Endodermal cell (in vitro differentiated cells): ENCODE measurements around the gene KRT40. TPM values are rescaled to one million over a fixed set of nuclear protein-coding genes. Genes with fewer than 3 reads are reported as not detected.

ENCODE experiments used
- DNase-seq: peaks from one replicate; pipeline ENCODE4 v3.0.0-alpha.2; 2017
- H3K27ac ChIP-seq: 2 replicates; pipeline ENCODE4 v1.5.1; 2013; ENCODE audit warnings: mild to moderate bottlenecking, low read depth, low read length, moderate library complexity
- H3K27me3 ChIP-seq: 2 replicates; pipeline ENCODE4 v1.6.1; 2013; ENCODE audit warnings: mild to moderate bottlenecking, low read length, moderate library complexity; ENCODE audit not compliant: insufficient read depth, control insufficient read depth, poor library complexity, severe bottlenecking
- H3K36me3 ChIP-seq: 2 replicates; pipeline ENCODE4 v1.7.0; 2013; ENCODE audit warnings: mild to moderate bottlenecking, low read length, moderate library complexity; ENCODE audit not compliant: control insufficient read depth, insufficient read depth
- H3K4me1 ChIP-seq: one replicate; pipeline ENCODE4 v1.7.0; 2013; ENCODE audit warnings: low read length; ENCODE audit not compliant: control insufficient read depth, insufficient read depth
- H3K4me3 ChIP-seq: 2 replicates; pipeline ENCODE4 v1.5.1; 2013; ENCODE audit warnings: mild to moderate bottlenecking, low read length, moderate library complexity
- H3K9ac ChIP-seq: 2 replicates; pipeline ENCODE4 v1.6.1; 2013; ENCODE audit warnings: mild to moderate bottlenecking, low read length, moderate library complexity; ENCODE audit not compliant: poor library complexity, severe bottlenecking; ENCODE audit errors: extremely low read depth
- H3K9me3 ChIP-seq: 2 replicates; pipeline ENCODE4 v1.6.1; 2013; ENCODE audit warnings: mild to moderate bottlenecking, low read length, moderate library complexity; ENCODE audit not compliant: control insufficient read depth
- H3K27ac Mint-ChIP-seq: 2 replicates; pipeline ENCODE4 v1.8.0; 2020; ENCODE audit warnings: mixed read lengths
- H3K27me3 Mint-ChIP-seq: 2 replicates; pipeline ENCODE4 v1.8.0; 2021; ENCODE audit warnings: mild to moderate bottlenecking, mixed read lengths; ENCODE audit not compliant: insufficient read depth
- H3K36me3 Mint-ChIP-seq: 2 replicates; pipeline ENCODE4 v1.8.0; 2020; ENCODE audit warnings: low read depth, mixed read lengths
- H3K4me1 Mint-ChIP-seq: 2 replicates; pipeline ENCODE4 v1.8.0; 2020; ENCODE audit warnings: mixed read lengths
- H3K4me3 Mint-ChIP-seq: 2 replicates; pipeline ENCODE4 v1.8.0; 2020; ENCODE audit warnings: mild to moderate bottlenecking, moderate library complexity, mixed read lengths
- H3K9me3 Mint-ChIP-seq: 2 replicates; pipeline ENCODE4 v1.8.0; 2020; ENCODE audit warnings: mild to moderate bottlenecking, mixed read lengths
- WGBS, 2 experiments: methylation state at CpG; one replicate each; pipeline versions ENCODE4 v1.1.5 to v1.1.7; 2013; ENCODE audit warnings: missing lambda C conversion rate in 2 of 2, mixed read lengths in 1 of 2; ENCODE audit not compliant: insufficient coverage in 1 of 2, insufficient read length in 1 of 2; 5-methylcytosine and 5-hydroxymethylcytosine counted together
- total RNA-seq, 2 donors: library from RNA; stranded (reverse); fragmentation: NEBNext Ultra II Directional in 1 of 2; extraction: Animal tissue kit (Norgen Biotek cat#: 25700) in 1 of 2; gene quantifications; 2 replicates in 1 of 2; 3 replicates in 1 of 2; pipeline ENCODE4 v1.2.1, GENCODE V29; 2021
- TF ChIP-seq, protein P1 (sequence below): fragments of 200-600 bp; sonication (generic); conservative IDR thresholded peaks from 2 replicates; pipeline ENCODE4 v1.5.0; 2021; ENCODE audit warnings: antibody characterized with exemption, mild to moderate bottlenecking

KRT40 gene
- total RNA-seq, 2 donors from 2014 or later, result not detected

GRCh38 chr17:40932608-40933007 is 51.5 kb downstream of the KRT40 start:
- Mint-ChIP-seq H3K27me3 (peaks cover 14% of the 10 kb centered on the region), H3K9me3 (no peaks in the 10 kb centered on the region), H3K4me3 (no peak overlapping the region), H3K27ac (no peak overlapping the region), H3K4me1 (peaks cover 11% of the 10 kb centered on the region), H3K36me3 (no peaks in the 10 kb centered on the region)
- H3K27ac ChIP-seq, result peak overlapping the region; percentile 39
- no peaks in the 10 kb centered on the region for H3K36me3 ChIP-seq
- peaks cover 22% of the 10 kb centered on the region for H3K27me3 ChIP-seq
- no peak for DNase-seq
- TF ChIP-seq, protein P1, sequence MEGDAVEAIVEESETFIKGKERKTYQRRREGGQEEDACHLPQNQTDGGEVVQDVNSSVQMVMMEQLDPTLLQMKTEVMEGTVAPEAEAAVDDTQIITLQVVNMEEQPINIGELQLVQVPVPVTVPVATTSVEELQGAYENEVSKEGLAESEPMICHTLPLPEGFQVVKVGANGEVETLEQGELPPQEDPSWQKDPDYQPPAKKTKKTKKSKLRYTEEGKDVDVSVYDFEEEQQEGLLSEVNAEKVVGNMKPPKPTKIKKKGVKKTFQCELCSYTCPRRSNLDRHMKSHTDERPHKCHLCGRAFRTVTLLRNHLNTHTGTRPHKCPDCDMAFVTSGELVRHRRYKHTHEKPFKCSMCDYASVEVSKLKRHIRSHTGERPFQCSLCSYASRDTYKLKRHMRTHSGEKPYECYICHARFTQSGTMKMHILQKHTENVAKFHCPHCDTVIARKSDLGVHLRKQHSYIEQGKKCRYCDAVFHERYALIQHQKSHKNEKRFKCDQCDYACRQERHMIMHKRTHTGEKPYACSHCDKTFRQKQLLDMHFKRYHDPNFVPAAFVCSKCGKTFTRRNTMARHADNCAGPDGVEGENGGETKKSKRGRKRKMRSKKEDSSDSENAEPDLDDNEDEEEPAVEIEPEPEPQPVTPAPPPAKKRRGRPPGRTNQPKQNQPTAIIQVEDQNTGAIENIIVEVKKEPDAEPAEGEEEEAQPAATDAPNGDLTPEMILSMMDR, result no peak
- H3K4me1 ChIP-seq, result no peaks in the 10 kb centered on the region
- no peak overlapping the region for H3K4me3 ChIP-seq
- H3K9me3 ChIP-seq, result no peaks in the 10 kb centered on the region
- WGBS, 2 experiments, result no CpG with 5 or more reads among the region's 2 CpGs
- H3K9ac ChIP-seq, result no peak overlapping the region

DNA sequence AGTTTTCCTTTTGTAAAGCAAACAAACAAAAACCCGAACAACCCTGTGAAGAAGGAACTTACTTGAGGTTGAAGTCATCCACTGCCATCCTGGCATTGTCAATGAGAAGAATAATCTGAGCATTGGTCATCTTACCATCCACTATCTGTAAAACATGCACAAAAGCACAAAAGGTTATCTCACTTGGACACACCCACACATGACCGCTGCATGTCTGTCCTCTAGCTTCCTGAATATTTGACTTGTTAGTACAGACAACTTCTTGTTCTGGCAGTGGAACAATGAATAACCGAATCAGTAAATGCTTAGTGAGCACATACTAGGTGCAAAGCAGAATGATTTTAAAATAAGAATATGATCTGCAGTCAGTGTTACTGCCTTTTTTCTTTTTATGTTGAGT is 52.8 kb downstream of the KRT40 start:
- Mint-ChIP-seq H3K4me3 (no peak overlapping the region), H3K36me3 (no peaks in the 10 kb centered on the region), H3K4me1 (peaks cover 3% of the 10 kb centered on the region), H3K27ac (no peak overlapping the region), H3K9me3 (no peaks in the 10 kb centered on the region), H3K27me3 (peaks cover 17% of the 10 kb centered on the region)
- peaks cover 26% of the 10 kb centered on the region for H3K27me3 ChIP-seq
- H3K4me3 ChIP-seq, result no peak overlapping the region
- TF ChIP-seq, protein P1, result no peak
- DNase-seq, result no peak
- H3K27ac ChIP-seq, result no peak overlapping the region
- no peak overlapping the region for H3K9ac ChIP-seq
- no peaks in the 10 kb centered on the region for H3K36me3 ChIP-seq
- no peaks in the 10 kb centered on the region for H3K4me1 ChIP-seq
- no peaks in the 10 kb centered on the region for H3K9me3 ChIP-seq
- 91 to 95% methylated on average over 2 to 3 of the region's 3 CpGs for WGBS, 2 experiments

Other genes starting within 250 kb of the KRT40 start
- gene KRT25, start 229.0 kb downstream of the KRT40 start, total RNA-seq, result not detected
- not detected for gene KRT26, start 212.1 kb downstream of the KRT40 start, total RNA-seq
- gene KRT27, start 201.8 kb downstream of the KRT40 start, total RNA-seq, result not detected
- not detected for gene KRT28, start 184.4 kb downstream of the KRT40 start, total RNA-seq
- 10 to 100 TPM; 22.3 to 46.8 TPM for gene KRT10, start 161.7 kb downstream of the KRT40 start, total RNA-seq
- not detected for gene KRT12, start 117.1 kb downstream of the KRT40 start, total RNA-seq
- not detected for gene KRT20, start 99.1 kb downstream of the KRT40 start, total RNA-seq
- not detected for gene KRT23, start 46.7 kb downstream of the KRT40 start, total RNA-seq
- not detected for gene KRT39, start 17.4 kb downstream of the KRT40 start, total RNA-seq
- gene KRTAP3-3, start 9.8 kb upstream of the KRT40 start, total RNA-seq, result not detected
- gene KRTAP3-2, start 15.6 kb upstream of the KRT40 start, total RNA-seq, result not detected
- not detected for gene KRTAP3-1, start 24.8 kb upstream of the KRT40 start, total RNA-seq
- gene KRTAP1-5, start 42.9 kb upstream of the KRT40 start, total RNA-seq, result not detected
- gene KRTAP1-4, start 45.9 kb upstream of the KRT40 start, total RNA-seq, result not detected
- not detected for gene KRTAP1-3, start 50.5 kb upstream of the KRT40 start, total RNA-seq
- gene KRTAP1-1, start 57.1 kb upstream of the KRT40 start, total RNA-seq, result not detected
- gene KRTAP2-1, start 63.0 kb upstream of the KRT40 start, total RNA-seq, result not detected
- not detected for gene KRTAP2-2, start 70.9 kb upstream of the KRT40 start, total RNA-seq
- not detected for gene KRTAP2-3, start 75.8 kb upstream of the KRT40 start, total RNA-seq
- gene KRTAP2-4, start 81.6 kb upstream of the KRT40 start, total RNA-seq, result not detected
- not detected for gene KRTAP4-7, start 99.8 kb upstream of the KRT40 start, total RNA-seq
- gene KRTAP4-8, start 113.8 kb upstream of the KRT40 start, total RNA-seq, result not detected
- not detected for gene KRTAP4-16, start 117.9 kb upstream of the KRT40 start, total RNA-seq
- gene KRTAP4-9, start 121.1 kb upstream of the KRT40 start, total RNA-seq, result not detected
- not detected for gene KRTAP4-11, start 134.0 kb upstream of the KRT40 start, total RNA-seq
- not detected for gene KRTAP4-12, start 139.9 kb upstream of the KRT40 start, total RNA-seq
- gene KRTAP4-6, start 156.2 kb upstream of the KRT40 start, total RNA-seq, result not detected
- not detected for gene KRTAP4-5, start 165.5 kb upstream of the KRT40 start, total RNA-seq
- not detected for gene KRTAP4-4, start 176.4 kb upstream of the KRT40 start, total RNA-seq
- not detected for gene KRTAP4-3, start 183.9 kb upstream of the KRT40 start, total RNA-seq
- not detected for gene KRTAP4-2, start 193.9 kb upstream of the KRT40 start, total RNA-seq
- not detected for gene KRTAP4-1, start 200.6 kb upstream of the KRT40 start, total RNA-seq
- not detected for gene KRTAP9-1, start 205.6 kb upstream of the KRT40 start, total RNA-seq
- gene KRTAP9-2, start 242.3 kb upstream of the KRT40 start, total RNA-seq, result not detected
- not detected for gene KRTAP9-3, start 248.1 kb upstream of the KRT40 start, total RNA-seq